ENCODE measurements around the gene TOGARAM2.
"Not testable (repeated sequence)": the region's sequence is repeated elsewhere in the genome, so short reads cannot be mapped to it uniquely, and the experiment has no call there.

Gene TOGARAM2

DNA sequence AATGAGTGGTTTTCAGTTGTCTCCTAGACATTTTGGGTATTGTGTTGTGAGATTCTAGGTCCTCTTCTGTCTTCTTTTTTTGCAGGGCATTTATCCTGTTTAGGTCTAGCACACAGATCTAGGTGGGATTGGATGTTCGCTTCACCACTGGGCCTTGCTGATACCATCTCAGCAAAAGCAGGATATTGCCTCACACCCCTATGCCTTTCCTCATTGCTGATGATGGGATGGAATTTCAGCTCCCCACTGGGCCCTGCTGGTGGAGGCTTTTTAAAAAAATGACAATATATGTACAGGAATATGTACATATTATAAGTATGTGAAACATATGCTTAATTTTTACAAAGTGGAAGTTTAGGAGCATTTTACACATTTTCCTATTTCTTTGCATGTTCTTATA lies 5.4 kb upstream of the TOGARAM2 start:
- no peak overlapping the region for H2AFZ ChIP-seq (ENCODE audit: low read depth, low read length)
- H3K27ac ChIP-seq (ENCODE audit: low read length): no peak overlapping the region
- H3K9me3 ChIP-seq (ENCODE audit: insufficient read depth, low read length): no peaks in the 10 kb centered on the region
- no peak for TF ChIP-seq EZH2phosphoT487 (IDR thresholded peaks at IDR 0.05; ENCODE audit: low read depth)
- TF ChIP-seq, protein P1, sequence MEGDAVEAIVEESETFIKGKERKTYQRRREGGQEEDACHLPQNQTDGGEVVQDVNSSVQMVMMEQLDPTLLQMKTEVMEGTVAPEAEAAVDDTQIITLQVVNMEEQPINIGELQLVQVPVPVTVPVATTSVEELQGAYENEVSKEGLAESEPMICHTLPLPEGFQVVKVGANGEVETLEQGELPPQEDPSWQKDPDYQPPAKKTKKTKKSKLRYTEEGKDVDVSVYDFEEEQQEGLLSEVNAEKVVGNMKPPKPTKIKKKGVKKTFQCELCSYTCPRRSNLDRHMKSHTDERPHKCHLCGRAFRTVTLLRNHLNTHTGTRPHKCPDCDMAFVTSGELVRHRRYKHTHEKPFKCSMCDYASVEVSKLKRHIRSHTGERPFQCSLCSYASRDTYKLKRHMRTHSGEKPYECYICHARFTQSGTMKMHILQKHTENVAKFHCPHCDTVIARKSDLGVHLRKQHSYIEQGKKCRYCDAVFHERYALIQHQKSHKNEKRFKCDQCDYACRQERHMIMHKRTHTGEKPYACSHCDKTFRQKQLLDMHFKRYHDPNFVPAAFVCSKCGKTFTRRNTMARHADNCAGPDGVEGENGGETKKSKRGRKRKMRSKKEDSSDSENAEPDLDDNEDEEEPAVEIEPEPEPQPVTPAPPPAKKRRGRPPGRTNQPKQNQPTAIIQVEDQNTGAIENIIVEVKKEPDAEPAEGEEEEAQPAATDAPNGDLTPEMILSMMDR (IDR thresholded peaks at IDR 0.05; ENCODE audit: low read depth, low read length): no peak
- no peaks in the 10 kb centered on the region for H3K36me3 ChIP-seq (replicated peaks; ENCODE audit: low read depth, low read length)
- no peaks in the 10 kb centered on the region for H4K20me1 ChIP-seq (ENCODE audit: insufficient read depth, low read length)
- no peaks in the 10 kb centered on the region for H3K79me2 ChIP-seq (ENCODE audit: low read length)
- H3K27me3 ChIP-seq (ENCODE audit: low read depth, low read length): peaks cover 7% of the 10 kb centered on the region; the same call in 1 of the 2 replicates
- H3K4me2 ChIP-seq (ENCODE audit: low read length): no peak overlapping the region
- no peak overlapping the region for H3K9ac ChIP-seq (ENCODE audit: low read length)
- peaks cover 10% of the 10 kb centered on the region for H3K4me1 ChIP-seq (ENCODE audit: low read length)
- no peak overlapping the region for H3K4me3 ChIP-seq (ENCODE audit: low read length)

DNA sequence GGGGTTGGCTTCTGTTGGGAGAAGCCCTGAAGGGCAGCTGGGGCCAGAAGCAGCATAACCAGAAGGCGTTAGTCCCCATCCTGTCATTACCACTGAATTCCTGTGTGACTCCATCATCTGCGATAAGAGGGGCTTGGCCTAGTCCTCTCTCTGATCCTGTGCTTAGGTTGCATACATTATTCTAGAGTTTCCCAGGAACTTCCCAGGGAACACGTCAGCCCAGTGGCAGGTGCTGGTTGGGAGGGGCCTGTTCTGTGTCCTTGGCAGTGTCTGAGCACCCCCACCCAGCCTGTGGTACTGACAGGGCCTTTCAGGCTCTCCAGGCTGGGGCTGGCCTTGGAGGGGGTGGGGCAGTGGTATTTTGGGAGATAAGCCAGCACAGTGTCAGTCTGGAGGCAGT lies 4.5 kb upstream of the TOGARAM2 start:
- H4K20me1 ChIP-seq (ENCODE audit: insufficient read depth, low read length): no peaks in the 10 kb centered on the region
- no peaks in the 10 kb centered on the region for H3K9me3 ChIP-seq (ENCODE audit: insufficient read depth, low read length)
- peaks cover 1% of the 10 kb centered on the region for H3K4me1 ChIP-seq (ENCODE audit: low read length)
- no peak for TF ChIP-seq EZH2phosphoT487 (IDR thresholded peaks at IDR 0.05; ENCODE audit: low read depth)
- TF ChIP-seq, protein P1 (IDR thresholded peaks at IDR 0.05; ENCODE audit: low read depth, low read length): no peak
- no peak overlapping the region for H2AFZ ChIP-seq (ENCODE audit: low read depth, low read length)
- H3K79me2 ChIP-seq (ENCODE audit: low read length): no peaks in the 10 kb centered on the region
- no peak overlapping the region for H3K9ac ChIP-seq (ENCODE audit: low read length)
- no peak overlapping the region for H3K4me3 ChIP-seq (ENCODE audit: low read length)
- H3K4me2 ChIP-seq (ENCODE audit: low read length): no peak overlapping the region
- H3K27ac ChIP-seq (ENCODE audit: low read length): no peak overlapping the region
- H3K36me3 ChIP-seq (replicated peaks; ENCODE audit: low read depth, low read length): no peaks in the 10 kb centered on the region
- peaks cover 7% of the 10 kb centered on the region; the same call in 1 of the 2 replicates for H3K27me3 ChIP-seq (ENCODE audit: low read depth, low read length)

DNA sequence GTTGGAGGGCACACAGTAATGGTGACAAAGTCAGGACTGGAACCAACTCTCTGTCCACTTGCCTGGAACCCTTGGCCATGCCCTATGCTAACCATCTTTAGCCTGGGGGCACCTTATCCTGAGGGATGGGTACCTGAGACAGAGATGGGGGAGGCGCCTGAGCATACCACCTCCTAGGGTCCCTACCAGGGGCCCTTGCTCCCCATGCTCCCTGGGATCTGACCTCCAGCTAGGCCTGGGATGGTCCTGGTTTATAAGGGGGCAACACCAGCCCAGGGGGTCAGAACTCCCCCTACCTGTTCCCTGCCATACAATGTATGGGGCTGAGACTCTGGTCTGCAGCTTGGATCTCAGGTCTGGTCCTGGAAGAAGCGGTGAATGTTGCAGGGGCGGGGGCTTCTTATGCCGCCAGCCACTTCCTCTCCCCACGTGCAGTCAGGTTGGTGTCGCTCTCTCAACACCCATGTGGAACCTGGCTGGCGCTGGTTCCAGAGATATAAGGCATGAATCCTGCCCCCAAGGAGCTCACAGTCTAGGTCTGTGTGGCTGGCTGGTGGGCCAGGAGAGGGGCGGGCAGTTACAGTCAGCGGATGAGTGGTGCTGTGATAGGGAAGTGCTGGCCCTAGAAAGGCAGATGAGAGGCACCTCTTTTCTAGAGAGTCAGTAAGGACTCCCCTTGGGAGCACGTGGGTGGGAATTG lies 3.8 kb upstream of the TOGARAM2 start:
- no peak for TF ChIP-seq EZH2phosphoT487 (IDR thresholded peaks at IDR 0.05; ENCODE audit: low read depth)
- TF ChIP-seq, protein P1 (IDR thresholded peaks at IDR 0.05; ENCODE audit: low read depth, low read length): no peak

DNA sequence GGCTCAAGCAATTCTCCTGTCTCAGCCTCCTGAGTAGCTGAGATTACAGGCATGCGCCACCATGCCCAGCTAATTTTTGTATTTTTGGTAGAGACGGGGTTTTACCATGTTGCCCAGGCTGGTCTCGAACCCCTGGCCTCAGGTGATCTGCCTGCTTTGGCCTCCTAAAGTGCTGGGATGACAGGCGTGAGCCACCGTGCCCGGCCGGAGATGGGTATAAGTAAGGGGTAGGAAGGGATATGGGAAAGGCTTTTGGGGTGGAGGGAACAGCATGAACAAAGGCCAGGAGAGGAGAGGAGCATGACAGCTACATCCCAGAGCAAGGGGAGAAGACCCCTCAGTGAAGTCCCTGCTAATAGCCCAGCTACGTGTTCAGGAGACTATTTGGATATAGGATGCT lies 3.1 kb upstream of the TOGARAM2 start:
- H3K27ac ChIP-seq (ENCODE audit: low read length); H3K79me2 ChIP-seq (ENCODE audit: low read length); H3K9me3 ChIP-seq (ENCODE audit: insufficient read depth, low read length); H4K20me1 ChIP-seq (ENCODE audit: insufficient read depth, low read length); H3K4me3 ChIP-seq (ENCODE audit: low read length); H3K27me3 ChIP-seq (ENCODE audit: low read depth, low read length); H3K36me3 ChIP-seq (replicated peaks; ENCODE audit: low read depth, low read length); H3K4me2 ChIP-seq (ENCODE audit: low read length); H2AFZ ChIP-seq (ENCODE audit: low read depth, low read length); H3K4me1 ChIP-seq (ENCODE audit: low read length); H3K9ac ChIP-seq (ENCODE audit: low read length): not testable (repeated sequence)

More for the DNA sequence above, 3.8 kb upstream of the TOGARAM2 start:
- Histone ChIP-seq H3K27me3 (ENCODE audit: low read depth, low read length) (peaks cover 7% of the 10 kb centered on the region; the same call in 1 of the 2 replicates), H3K79me2 (ENCODE audit: low read length) (no peaks in the 10 kb centered on the region), H3K27ac (ENCODE audit: low read length) (no peak overlapping the region), H3K9me3 (ENCODE audit: insufficient read depth, low read length) (no peaks in the 10 kb centered on the region), H4K20me1 (ENCODE audit: insufficient read depth, low read length) (no peaks in the 10 kb centered on the region), H2AFZ (ENCODE audit: low read depth, low read length) (no peak overlapping the region), H3K36me3 (replicated peaks; ENCODE audit: low read depth, low read length) (no peaks in the 10 kb centered on the region), H3K9ac (ENCODE audit: low read length) (no peak overlapping the region), H3K4me1 (ENCODE audit: low read length) (no peaks in the 10 kb centered on the region), H3K4me2 (ENCODE audit: low read length) (no peak overlapping the region), H3K4me3 (ENCODE audit: low read length) (no peak overlapping the region)

Measured in OCI-LY3 (cell line).